Smooth muscle cell (in vitro differentiated cells): ENCODE data around the gene GBF1. TPM values are rescaled to one million over a fixed set of nuclear protein-coding genes. Genes with fewer than 3 reads are reported as not detected.

Experiments used
- DNase-seq: peaks from one replicate; lab custom pipeline; 2025; ENCODE audit not compliant: unreplicated experiment; lab: John Stamatoyannopoulos, UW
- H2AFZ ChIP-seq: fragments of 200-600 bp; sonication (generic); 2 replicates; pipeline ENCODE4 v1.6.0; 2016; ENCODE audit warnings: antibody characterized with exemption, low read depth, mild to moderate bottlenecking
- H3F3A ChIP-seq: fragments of 200-600 bp; sonication (generic); 2 replicates; pipeline ENCODE4 v1.6.0; 2017; ENCODE audit warnings: antibody characterized with exemption, low read depth
- H3K27ac ChIP-seq: fragments of 200-600 bp; sonication (generic); 2 replicates; pipeline ENCODE4 v1.5.1; 2016; ENCODE audit warnings: low read depth, mild to moderate bottlenecking
- H3K27me3 ChIP-seq: fragments of 200-600 bp; sonication (generic); 2 replicates; pipeline ENCODE4 v1.6.1; 2016; ENCODE audit warnings: low read depth, mild to moderate bottlenecking
- H3K36me3 ChIP-seq: fragments of 200-600 bp; sonication (generic); 2 replicates; pipeline ENCODE4 v1.5.1; 2016; ENCODE audit warnings: low read depth
- H3K4me1 ChIP-seq: fragments of 200-600 bp; sonication (generic); 2 replicates; pipeline ENCODE4 v1.5.1; 2016; ENCODE audit warnings: low read depth
- H3K4me2 ChIP-seq: fragments of 200-600 bp; sonication (generic); 2 replicates; pipeline ENCODE4 v1.6.0; 2016; ENCODE audit warnings: mild to moderate bottlenecking
- H3K4me3 ChIP-seq: fragments of 200-600 bp; sonication (generic); 2 replicates; pipeline ENCODE4 v1.5.1; 2016; ENCODE audit warnings: mild to moderate bottlenecking
- H3K79me2 ChIP-seq: fragments of 200-600 bp; sonication (generic); 2 replicates; pipeline ENCODE4 v1.6.0; 2016; ENCODE audit warnings: low read depth, mild to moderate bottlenecking
- H3K9ac ChIP-seq: fragments of 200-600 bp; sonication (generic); 2 replicates; pipeline ENCODE4 v1.6.0; 2016; ENCODE audit warnings: low read depth
- H3K9me3 ChIP-seq: fragments of 200-600 bp; sonication (generic); replicated peaks from 2 replicates; pipeline ENCODE4 v1.5.1; 2016; ENCODE audit warnings: low read depth
- H4K20me1 ChIP-seq: fragments of 200-600 bp; sonication (generic); 2 replicates; pipeline ENCODE4 v1.6.0; 2016; ENCODE audit warnings: low read depth
- CTCF ChIP-seq: fragments of 200-600 bp; sonication (generic); IDR thresholded peaks from 2 replicates; pipeline ENCODE4 v1.5.1; 2017; ENCODE audit warnings: borderline replicate concordance, mild to moderate bottlenecking, antibody characterized with exemption; ENCODE audit not compliant: insufficient read depth, poor library complexity, severe bottlenecking
- WGBS: methylation state at CpG from one replicate; pipeline ENCODE4 v1.1.7; 2016; ENCODE audit warnings: low lambda C conversion rate; 5-methylcytosine and 5-hydroxymethylcytosine counted together
- polyA plus RNA-seq: library from polyadenylated mRNA; unstranded; fragments of >200 nt; fragmentation: Nextera tagmentation; extraction: Ambion mirVana; gene quantifications from 2 replicates; pipeline ENCODE4 v1.2.1, GENCODE V29; 2016
- total RNA-seq: library from RNA; depleted of rRNA; stranded (reverse); fragments of >200 nt; gene quantifications from 2 replicates; pipeline ENCODE4 v1.2.3, GENCODE V29; 2014

The GBF1 gene
- total and polyA plus RNA-seq, 2 experiments from 2014 or later, result 52.8 to 56.4 TPM

- no peak overlapping the region for H2AFZ ChIP-seq
- H3F3A ChIP-seq, result no peaks in the 10 kb centered on the region
- no peak overlapping the region for H3K9ac ChIP-seq
- 83% methylated on average over 5 of the region's 5 CpGs for WGBS
- no peak overlapping the region for H3K27ac ChIP-seq
- no peaks in the 10 kb centered on the region for H3K9me3 ChIP-seq
- no peaks in the 10 kb centered on the region for H3K79me2 ChIP-seq
- no peak for TF ChIP-seq CTCF
- H4K20me1 ChIP-seq, result no peaks in the 10 kb centered on the region
- no peak overlapping the region for H3K4me3 ChIP-seq
- DNase-seq, result no peak
- peaks cover 15% of the 10 kb centered on the region for H3K27me3 ChIP-seq
- H3K4me2 ChIP-seq, result no peak overlapping the region
- H3K4me1 ChIP-seq, result peaks cover 3% of the 10 kb centered on the region
- no peaks in the 10 kb centered on the region for H3K36me3 ChIP-seq
Observed at GRCh38 chr10:102222797-102223196, 22.5 kb upstream of the GBF1 start.

DNA sequence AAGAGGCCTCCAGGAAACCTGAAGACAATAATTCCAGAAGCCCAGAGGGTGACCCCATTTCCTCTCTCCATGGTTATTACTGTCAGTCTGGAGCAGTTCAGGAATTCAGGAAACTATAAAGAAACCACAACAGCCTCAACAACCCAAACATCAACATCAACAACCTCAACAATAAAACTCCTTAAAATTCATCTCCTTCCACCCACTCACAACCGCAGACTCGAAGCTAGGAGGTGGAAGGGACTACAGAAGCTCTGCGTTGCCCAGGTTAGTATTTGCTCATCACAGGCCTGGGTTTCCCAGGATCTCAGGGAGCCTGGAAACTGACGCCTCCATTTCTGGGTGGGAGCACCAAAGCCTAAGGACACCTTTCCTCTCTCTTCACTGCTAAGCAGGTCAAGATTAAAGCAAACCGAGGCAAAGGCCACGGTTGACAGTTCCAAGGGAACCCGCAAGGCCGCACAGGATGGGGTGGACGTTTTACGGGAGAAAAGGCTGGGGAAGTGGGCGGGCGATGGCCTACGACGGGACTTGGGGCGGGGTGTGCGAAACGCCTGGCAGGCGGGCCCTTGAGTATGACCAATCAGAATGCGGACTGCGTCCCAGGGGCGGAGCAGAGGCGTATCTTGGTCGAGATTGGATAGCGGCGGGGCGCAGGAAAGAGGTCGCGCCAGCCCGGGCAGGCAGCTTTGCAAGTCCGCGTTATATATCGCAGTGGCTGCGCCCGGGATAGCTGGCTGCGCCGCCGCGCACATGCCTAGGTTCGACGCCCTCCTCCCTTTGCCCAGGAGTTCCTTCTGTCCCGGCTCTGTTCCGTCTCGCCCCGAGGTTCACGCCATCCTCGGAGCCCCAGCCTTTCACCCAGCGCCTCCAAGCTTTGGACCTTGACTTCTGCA lies 19.4 kb upstream of the GBF1 start, which contains the start of gene ELOVL3:
Gene ELOVL3 (plus strand): TSS at position 654 of the 896 bp plus-strand sequence. CDS start 250 bp downstream, outside the sequence.
- Histone ChIP-seq H3K27me3 (peaks cover 19% of the 10 kb centered on the region), H2AFZ (peak within 1 kb of the TSS; percentile 90), H3K9me3 (no peaks in the 10 kb centered on the region), H3K36me3 (no peaks in the 10 kb centered on the region), H3K27ac (peak within 1 kb of the TSS; percentile 93), H4K20me1 (no peaks in the 10 kb centered on the region), H3K79me2 (no peaks in the 10 kb centered on the region), H3F3A (no peaks in the 10 kb centered on the region), H3K9ac (peak within 1 kb of the TSS; percentile 45), H3K4me1 (peaks cover 8% of the 10 kb centered on the region), H3K4me2 (peak within 1 kb of the TSS; percentile 85), H3K4me3 (peak within 1 kb of the TSS; percentile 37)
- WGBS, result 6% methylated on average over 47 of the region's 47 CpGs
- TF ChIP-seq CTCF, result no peak
- peak; percentile 72 for DNase-seq

DNA sequence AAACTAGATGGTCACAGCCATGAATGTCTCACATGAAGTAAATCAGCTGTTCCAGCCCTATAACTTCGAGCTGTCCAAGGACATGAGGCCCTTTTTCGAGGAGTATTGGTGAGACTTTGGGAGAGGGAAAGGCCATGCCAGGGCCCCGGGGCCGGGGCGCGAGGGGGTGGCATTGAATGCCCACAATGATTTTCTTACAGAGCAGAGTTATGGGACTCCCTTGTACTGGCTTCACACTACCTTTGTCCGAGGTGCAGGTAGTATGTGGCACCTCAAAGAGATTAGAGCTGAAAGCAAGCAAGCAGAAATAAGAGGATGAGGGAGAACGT lies 18.8 kb upstream of the GBF1 start:
- Histone ChIP-seq H3K27ac (no peak overlapping the region), H3K79me2 (no peaks in the 10 kb centered on the region), H3K27me3 (peaks cover 25% of the 10 kb centered on the region)

More for the DNA sequence above, 18.8 kb upstream of the GBF1 start:
- H3K36me3 ChIP-seq, result no peaks in the 10 kb centered on the region
- H3K9me3 ChIP-seq, result no peaks in the 10 kb centered on the region
- TF ChIP-seq CTCF, result no peak
- no peak overlapping the region for H3K4me3 ChIP-seq
- peak overlapping the region; percentile 85 for H3K4me2 ChIP-seq
- H4K20me1 ChIP-seq, result no peaks in the 10 kb centered on the region
- H3F3A ChIP-seq, result no peaks in the 10 kb centered on the region
- peaks cover 14% of the 10 kb centered on the region for H3K4me1 ChIP-seq
- H3K9ac ChIP-seq, result no peak overlapping the region
- H2AFZ ChIP-seq, result peak overlapping the region; percentile 24
- DNase-seq, result no peak
- WGBS, result 82% methylated on average over 8 of the region's 8 CpGs
